RWPE1 (cell line): Measurements from ENCODE around the gene MOB1A.
A peak's percentile ranks its signal among the peaks of the same experiment; 100 is the strongest.
"Not testable (repeated sequence)": the region's sequence is repeated elsewhere in the genome, so short reads cannot be mapped to it uniquely, and the experiment has no call there.

ENCODE experiments used
- CTCF ChIA-PET: fragments of 350-600 bp; sonication (Branson Sonifier 250); formaldehyde crosslinking; extraction: SDS; loops from one replicate; lab custom pipeline; 2021; lab: Yijun Ruan, JAX
- POLR2A ChIA-PET: fragments of 400-600 bp; formaldehyde crosslinking; extraction: SDS; loops from one replicate; lab custom pipeline; 2020; ENCODE audit warnings: antibody characterized with exemption; ENCODE audit not compliant: low non-redundant PET; lab: Yijun Ruan, JAX
- DNase-seq: peaks from one replicate; pipeline ENCODE4 v3.0.0; 2012; ENCODE audit warnings: low spot score
- H3K27ac ChIP-seq: fragments of 450-650 bp; 2 replicates; pipeline ENCODE4 v1.5.1; 2017
- TF ChIP-seq, protein P1 (sequence below): fragments of 450-650 bp; conservative IDR thresholded peaks from 2 replicates; pipeline ENCODE4 v1.5.1; 2017; ENCODE audit warnings: low read depth, mild to moderate bottlenecking

Gene MOB1A

DNA sequence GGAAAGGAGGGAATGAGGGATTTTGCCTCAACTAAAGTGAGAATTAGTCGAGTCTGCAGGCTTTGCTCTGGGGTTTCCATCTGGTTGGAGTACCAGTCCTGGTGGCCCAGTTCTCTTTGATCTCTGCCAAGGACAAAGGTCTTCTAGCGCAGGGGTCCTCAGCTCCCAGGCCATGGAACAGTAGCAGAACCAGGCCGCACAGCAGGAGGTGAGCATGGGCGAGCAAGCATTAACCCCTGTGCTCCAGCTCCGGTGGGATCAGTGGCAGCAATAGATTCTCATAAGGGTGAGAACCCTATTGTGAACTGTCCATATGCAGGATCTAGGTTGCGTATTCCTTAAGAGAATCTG lies 43.6 kb upstream of the MOB1A start:
- H3K27ac ChIP-seq, result peak overlapping the region; percentile 12; the same call in 1 of the 2 replicates
- POLR2A ChIA-PET, result no interaction called here
- DNase-seq, result no peak
- CTCF ChIA-PET, result interaction anchor here (0.6 to 0.8 kb wide), 2 partner anchors 24 to 34 kb away, joined by 3 to 4 read pairs; partner anchors contain the start of gene MTHFD2
- TF ChIP-seq, protein P1, sequence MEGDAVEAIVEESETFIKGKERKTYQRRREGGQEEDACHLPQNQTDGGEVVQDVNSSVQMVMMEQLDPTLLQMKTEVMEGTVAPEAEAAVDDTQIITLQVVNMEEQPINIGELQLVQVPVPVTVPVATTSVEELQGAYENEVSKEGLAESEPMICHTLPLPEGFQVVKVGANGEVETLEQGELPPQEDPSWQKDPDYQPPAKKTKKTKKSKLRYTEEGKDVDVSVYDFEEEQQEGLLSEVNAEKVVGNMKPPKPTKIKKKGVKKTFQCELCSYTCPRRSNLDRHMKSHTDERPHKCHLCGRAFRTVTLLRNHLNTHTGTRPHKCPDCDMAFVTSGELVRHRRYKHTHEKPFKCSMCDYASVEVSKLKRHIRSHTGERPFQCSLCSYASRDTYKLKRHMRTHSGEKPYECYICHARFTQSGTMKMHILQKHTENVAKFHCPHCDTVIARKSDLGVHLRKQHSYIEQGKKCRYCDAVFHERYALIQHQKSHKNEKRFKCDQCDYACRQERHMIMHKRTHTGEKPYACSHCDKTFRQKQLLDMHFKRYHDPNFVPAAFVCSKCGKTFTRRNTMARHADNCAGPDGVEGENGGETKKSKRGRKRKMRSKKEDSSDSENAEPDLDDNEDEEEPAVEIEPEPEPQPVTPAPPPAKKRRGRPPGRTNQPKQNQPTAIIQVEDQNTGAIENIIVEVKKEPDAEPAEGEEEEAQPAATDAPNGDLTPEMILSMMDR, result no peak

DNA sequence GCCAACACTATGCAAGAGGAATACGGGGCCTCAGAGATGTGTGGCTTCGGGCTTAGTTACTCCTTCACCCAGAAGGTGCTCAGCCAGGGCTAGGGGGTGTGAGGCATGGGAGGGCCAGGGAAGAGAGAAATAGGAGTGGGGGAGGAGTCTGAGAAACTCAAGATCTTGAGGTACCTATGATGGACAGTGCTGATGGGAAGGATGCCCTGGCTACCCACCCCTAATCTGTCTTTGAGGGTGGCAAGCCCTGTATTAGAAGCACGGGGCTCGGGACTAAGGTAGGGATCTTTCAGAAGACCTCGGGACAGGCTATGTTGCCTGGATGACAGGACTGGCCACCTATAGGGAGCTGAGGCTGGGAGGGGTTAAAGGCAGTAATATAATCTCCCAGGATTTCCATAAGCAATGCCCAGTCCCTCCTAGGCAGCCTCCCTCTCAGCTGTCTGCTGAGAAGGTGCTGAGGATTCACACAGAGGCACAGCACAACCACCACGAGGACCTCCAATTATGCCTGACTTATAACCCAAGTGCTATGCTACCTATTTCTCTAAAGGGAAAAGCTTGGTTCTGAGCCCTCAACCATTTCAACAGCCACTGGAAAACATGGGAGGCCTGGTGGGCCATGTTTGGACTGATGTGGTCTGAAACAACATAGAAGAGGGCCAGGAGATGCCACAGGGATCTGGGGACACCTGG lies 43.1 kb upstream of the MOB1A start:
- TF ChIP-seq, protein P1, result no peak
- POLR2A ChIA-PET, result no interaction called here
- peak overlapping the region; percentile 12; the same call in 1 of the 2 replicates for H3K27ac ChIP-seq
- CTCF ChIA-PET, result interaction anchor here (0.8 kb wide), 1 partner anchor 33 kb away, joined by 3 read pairs; no protein-coding TSS in a partner anchor
- no peak for DNase-seq

GRCh38 chr2:74221091-74221490 lies 42.4 kb upstream of the MOB1A start:
- TF ChIP-seq, protein P1, result no peak
- H3K27ac ChIP-seq, result no peak overlapping the region
- ChIA-PET CTCF (no interaction called here), POLR2A (no interaction called here)
- DNase-seq, result no peak

GRCh38 chr2:74219846-74220486 lies 41.3 kb upstream of the MOB1A start:
- ChIA-PET CTCF (no interaction called here), POLR2A (interaction anchor here (0.7 kb wide), 1 partner anchor 87 kb away, joined by 5 read pairs; no protein-coding TSS in a partner anchor)
- TF ChIP-seq, protein P1, result no peak
- no peak overlapping the region for H3K27ac ChIP-seq
- DNase-seq, result no peak

DNA sequence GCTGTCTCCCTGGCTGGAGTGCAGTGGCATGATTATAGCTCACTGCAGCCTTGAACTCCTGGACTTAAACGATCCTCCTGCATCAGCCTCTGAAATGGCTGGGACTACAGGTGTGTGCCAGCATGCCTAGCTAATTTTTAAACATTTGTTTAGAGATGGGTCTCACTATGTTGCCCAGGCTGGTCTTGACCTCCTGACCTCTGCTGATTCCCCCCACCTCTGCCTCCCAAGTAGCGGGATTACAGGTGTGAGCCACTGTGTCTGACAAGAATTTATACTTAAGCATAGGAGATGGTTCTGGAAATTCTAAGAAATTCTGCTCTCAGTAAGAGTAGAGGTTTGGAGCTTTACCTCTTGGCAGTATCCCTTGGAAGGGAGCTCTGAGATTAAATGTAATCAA lies 38.0 kb upstream of the MOB1A start:
- ChIA-PET POLR2A (no interaction called here), CTCF (no interaction called here)
- no peak overlapping the region for H3K27ac ChIP-seq
- TF ChIP-seq, protein P1, result no peak
- DNase-seq, result no peak

GRCh38 chr2:74215771-74216170 lies 37.1 kb upstream of the MOB1A start:
- POLR2A ChIA-PET, H3K27ac ChIP-seq, CTCF ChIA-PET, DNase-seq: not testable (repeated sequence)
